ENCODE data around the gene HOXB3. TPM values are rescaled to one million over a fixed set of nuclear protein-coding genes. Genes with fewer than 3 reads are reported as not detected.

HOXB3 gene
- total RNA-seq, 1 donor from 2014 or later = 93.7 TPM

GRCh38 chr17:48630009-48630924, 40.2 kb upstream of the HOXB3 start:
- no peak for DNase-seq (ENCODE audit: extremely low spot score, unreplicated experiment)
- Mint-ChIP-seq H3K9me3 (no peaks in the 10 kb centered on the region), H3K27ac (no peak overlapping the region), H3K4me3 (no peak overlapping the region), H3K4me1 (ENCODE audit: unreplicated experiment) (peaks cover 9% of the 10 kb centered on the region), H3K36me3 (no peaks in the 10 kb centered on the region), H3K27me3 (peaks cover 100% of the 10 kb centered on the region)
- TF ChIP-seq, protein P1, sequence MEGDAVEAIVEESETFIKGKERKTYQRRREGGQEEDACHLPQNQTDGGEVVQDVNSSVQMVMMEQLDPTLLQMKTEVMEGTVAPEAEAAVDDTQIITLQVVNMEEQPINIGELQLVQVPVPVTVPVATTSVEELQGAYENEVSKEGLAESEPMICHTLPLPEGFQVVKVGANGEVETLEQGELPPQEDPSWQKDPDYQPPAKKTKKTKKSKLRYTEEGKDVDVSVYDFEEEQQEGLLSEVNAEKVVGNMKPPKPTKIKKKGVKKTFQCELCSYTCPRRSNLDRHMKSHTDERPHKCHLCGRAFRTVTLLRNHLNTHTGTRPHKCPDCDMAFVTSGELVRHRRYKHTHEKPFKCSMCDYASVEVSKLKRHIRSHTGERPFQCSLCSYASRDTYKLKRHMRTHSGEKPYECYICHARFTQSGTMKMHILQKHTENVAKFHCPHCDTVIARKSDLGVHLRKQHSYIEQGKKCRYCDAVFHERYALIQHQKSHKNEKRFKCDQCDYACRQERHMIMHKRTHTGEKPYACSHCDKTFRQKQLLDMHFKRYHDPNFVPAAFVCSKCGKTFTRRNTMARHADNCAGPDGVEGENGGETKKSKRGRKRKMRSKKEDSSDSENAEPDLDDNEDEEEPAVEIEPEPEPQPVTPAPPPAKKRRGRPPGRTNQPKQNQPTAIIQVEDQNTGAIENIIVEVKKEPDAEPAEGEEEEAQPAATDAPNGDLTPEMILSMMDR (conservative IDR thresholded peaks at IDR 0.05) = no peak

DNA sequence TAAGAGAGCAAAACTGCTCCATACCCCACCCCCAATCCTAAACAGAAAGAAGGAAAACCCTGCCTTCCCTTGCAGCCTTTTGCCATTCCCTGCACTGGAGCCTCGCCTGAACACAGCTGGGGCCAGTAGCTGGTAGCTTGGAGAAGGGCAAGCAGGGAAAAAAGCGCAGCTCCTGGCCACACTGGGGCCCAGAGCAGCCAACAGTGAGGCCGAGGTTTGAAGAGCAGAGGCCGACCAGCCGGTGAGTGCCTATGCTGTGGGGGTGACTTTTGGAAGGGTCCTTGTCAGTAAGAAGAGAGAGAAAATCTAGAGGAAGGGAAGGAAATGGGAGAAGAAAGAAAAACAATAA, 39.3 kb upstream of the HOXB3 start:
- Mint-ChIP-seq H3K9me3 (no peaks in the 10 kb centered on the region), H3K36me3 (no peaks in the 10 kb centered on the region), H3K27ac (no peak overlapping the region), H3K4me1 (ENCODE audit: unreplicated experiment) (peaks cover 9% of the 10 kb centered on the region), H3K4me3 (peak overlapping the region; percentile 8), H3K27me3 (peaks cover 98% of the 10 kb centered on the region)
- no peak for DNase-seq (ENCODE audit: extremely low spot score, unreplicated experiment)
- TF ChIP-seq, protein P1 (conservative IDR thresholded peaks at IDR 0.05) = no peak

DNA sequence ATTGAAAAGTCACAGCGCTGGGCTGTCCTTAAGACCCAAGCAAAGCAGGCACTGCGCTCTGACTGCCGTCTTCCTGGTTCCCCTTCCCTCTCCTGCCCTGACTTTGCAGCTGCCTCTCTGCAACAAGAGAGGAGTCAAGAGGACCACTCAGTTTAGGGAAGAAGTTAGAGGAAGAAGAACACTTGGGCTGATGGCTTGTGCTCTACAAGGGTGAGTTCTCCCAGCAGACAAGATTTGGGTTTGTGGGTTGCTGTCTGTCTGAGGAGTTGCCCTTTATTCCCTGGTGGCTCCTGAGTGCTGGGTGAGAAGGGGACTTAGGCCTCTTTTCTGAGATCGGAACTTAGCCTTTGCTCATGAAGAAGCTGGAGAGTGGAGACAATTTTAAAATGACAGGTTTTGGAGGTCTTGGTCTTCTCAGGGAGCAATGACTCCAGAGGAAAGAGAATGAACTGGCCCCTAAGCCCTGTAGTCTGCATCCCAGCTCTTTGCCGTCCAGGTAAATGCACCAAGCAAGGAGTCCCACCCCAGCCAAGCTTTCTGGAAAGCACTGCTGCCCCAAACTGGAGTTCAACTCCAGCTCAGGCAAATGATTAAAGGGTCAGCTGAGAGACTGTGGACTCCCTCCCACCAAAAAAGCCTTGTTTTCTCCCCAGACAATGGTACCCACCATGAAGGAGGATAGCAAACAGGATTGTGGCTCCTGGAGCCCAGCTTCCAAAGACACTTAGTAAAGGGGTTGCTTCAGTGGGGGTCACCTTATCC, 38.8 kb upstream of the HOXB3 start:
- Mint-ChIP-seq H3K4me1 (ENCODE audit: unreplicated experiment) (peaks cover 9% of the 10 kb centered on the region), H3K27ac (no peak overlapping the region), H3K9me3 (no peaks in the 10 kb centered on the region), H3K4me3 (peak overlapping the region; percentile 8), H3K27me3 (peaks cover 98% of the 10 kb centered on the region), H3K36me3 (no peaks in the 10 kb centered on the region)
- no peak for DNase-seq (ENCODE audit: extremely low spot score, unreplicated experiment)
- TF ChIP-seq, protein P1 (conservative IDR thresholded peaks at IDR 0.05) = no peak

GRCh38 chr17:48627623-48628521, 37.8 kb upstream of the HOXB3 start:
- TF ChIP-seq, protein P1 (conservative IDR thresholded peaks at IDR 0.05) = no peak
- DNase-seq (ENCODE audit: extremely low spot score, unreplicated experiment) = no peak
- peak overlapping the region; percentile 34 for H3K4me3 Mint-ChIP-seq
- H3K4me1 Mint-ChIP-seq (ENCODE audit: unreplicated experiment) = peaks cover 8% of the 10 kb centered on the region
- H3K36me3 Mint-ChIP-seq = no peaks in the 10 kb centered on the region
- no peaks in the 10 kb centered on the region for H3K9me3 Mint-ChIP-seq
- no peak overlapping the region for H3K27ac Mint-ChIP-seq
- H3K27me3 Mint-ChIP-seq = peaks cover 98% of the 10 kb centered on the region

- Mint-ChIP-seq H3K9me3 (no peaks in the 10 kb centered on the region), H3K27me3 (peaks cover 98% of the 10 kb centered on the region), H3K4me1 (ENCODE audit: unreplicated experiment) (peaks cover 6% of the 10 kb centered on the region), H3K4me3 (peak overlapping the region; percentile 62), H3K27ac (no peak overlapping the region), H3K36me3 (no peaks in the 10 kb centered on the region)
- TF ChIP-seq, protein P1 (conservative IDR thresholded peaks at IDR 0.05) = no peak
- DNase-seq (ENCODE audit: extremely low spot score, unreplicated experiment) = no peak
Measured at GRCh38 chr17:48627118-48627597, 37.1 kb upstream of the HOXB3 start.

Data from type B pancreatic cell (in vitro differentiated cells).